RWPE1 (cell line): Measurements from ENCODE around the gene IGFBP1.
"Not testable (repeated sequence)": the region's sequence is repeated elsewhere in the genome, so short reads cannot be mapped to it uniquely, and the experiment has no call there.

ENCODE experiments used
- CTCF ChIA-PET: fragments of 350-600 bp; sonication (Branson Sonifier 250); formaldehyde crosslinking; extraction: SDS; loops from one replicate; lab custom pipeline; 2021; lab: Yijun Ruan, JAX
- POLR2A ChIA-PET: fragments of 400-600 bp; formaldehyde crosslinking; extraction: SDS; loops from one replicate; lab custom pipeline; 2020; ENCODE audit warnings: antibody characterized with exemption; ENCODE audit not compliant: low non-redundant PET; lab: Yijun Ruan, JAX
- DNase-seq: peaks from one replicate; pipeline ENCODE4 v3.0.0; 2012; ENCODE audit warnings: low spot score
- H3K27ac ChIP-seq: fragments of 450-650 bp; 2 replicates; pipeline ENCODE4 v1.5.1; 2017
- TF ChIP-seq, protein P1 (sequence below): fragments of 450-650 bp; conservative IDR thresholded peaks from 2 replicates; pipeline ENCODE4 v1.5.1; 2017; ENCODE audit warnings: low read depth, mild to moderate bottlenecking

IGFBP1 gene

GRCh38 chr7:45927721-45928120, 39.4 kb downstream of the IGFBP1 start:
- POLR2A ChIA-PET = no interaction called here
- H3K27ac ChIP-seq = no peak overlapping the region
- TF ChIP-seq, protein P1, sequence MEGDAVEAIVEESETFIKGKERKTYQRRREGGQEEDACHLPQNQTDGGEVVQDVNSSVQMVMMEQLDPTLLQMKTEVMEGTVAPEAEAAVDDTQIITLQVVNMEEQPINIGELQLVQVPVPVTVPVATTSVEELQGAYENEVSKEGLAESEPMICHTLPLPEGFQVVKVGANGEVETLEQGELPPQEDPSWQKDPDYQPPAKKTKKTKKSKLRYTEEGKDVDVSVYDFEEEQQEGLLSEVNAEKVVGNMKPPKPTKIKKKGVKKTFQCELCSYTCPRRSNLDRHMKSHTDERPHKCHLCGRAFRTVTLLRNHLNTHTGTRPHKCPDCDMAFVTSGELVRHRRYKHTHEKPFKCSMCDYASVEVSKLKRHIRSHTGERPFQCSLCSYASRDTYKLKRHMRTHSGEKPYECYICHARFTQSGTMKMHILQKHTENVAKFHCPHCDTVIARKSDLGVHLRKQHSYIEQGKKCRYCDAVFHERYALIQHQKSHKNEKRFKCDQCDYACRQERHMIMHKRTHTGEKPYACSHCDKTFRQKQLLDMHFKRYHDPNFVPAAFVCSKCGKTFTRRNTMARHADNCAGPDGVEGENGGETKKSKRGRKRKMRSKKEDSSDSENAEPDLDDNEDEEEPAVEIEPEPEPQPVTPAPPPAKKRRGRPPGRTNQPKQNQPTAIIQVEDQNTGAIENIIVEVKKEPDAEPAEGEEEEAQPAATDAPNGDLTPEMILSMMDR = no peak
- CTCF ChIA-PET = no interaction called here
- no peak for DNase-seq

DNA sequence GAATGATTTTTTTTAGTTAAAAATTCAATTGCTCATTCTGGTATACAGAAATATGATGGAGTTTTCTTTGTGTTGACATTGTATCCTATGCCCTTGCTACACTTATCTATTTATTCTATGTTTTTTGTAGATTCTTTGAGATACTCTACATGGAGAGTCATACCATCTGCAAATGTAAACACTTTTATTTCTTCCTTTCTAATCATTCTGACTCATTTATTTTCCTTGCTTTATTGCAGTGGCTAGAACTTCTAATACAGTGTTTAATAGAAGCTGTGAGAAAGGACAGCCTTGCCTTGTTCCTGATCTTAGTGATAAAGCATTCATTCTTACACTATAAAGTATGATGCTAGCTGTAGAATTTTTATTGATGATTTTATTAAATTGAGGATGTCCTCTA, 42.7 kb downstream of the IGFBP1 start:
- no peak for DNase-seq
- TF ChIP-seq, protein P1 = no peak
- CTCF ChIA-PET = no interaction called here
- POLR2A ChIA-PET = no interaction called here
- no peak overlapping the region for H3K27ac ChIP-seq

GRCh38 chr7:45937301-45937700, 49.0 kb downstream of the IGFBP1 start:
- H3K27ac ChIP-seq = no peak overlapping the region
- TF ChIP-seq, protein P1 = no peak
- CTCF ChIA-PET = no interaction called here
- POLR2A ChIA-PET = no interaction called here
- no peak for DNase-seq

GRCh38 chr7:45937862-45938261, 49.6 kb downstream of the IGFBP1 start:
- no peak overlapping the region for H3K27ac ChIP-seq
- ChIA-PET POLR2A (no interaction called here), CTCF (no interaction called here)
- DNase-seq = no peak
- TF ChIP-seq, protein P1 = no peak

GRCh38 chr7:45938626-45939302, 50.5 kb downstream of the IGFBP1 start:
- DNase-seq = no peak
- CTCF ChIA-PET = interaction anchor here (0.6 kb wide), 2 partner anchors 62 to 1362 kb away, joined by 3 read pairs; no protein-coding TSS in a partner anchor
- POLR2A ChIA-PET = no interaction called here
- TF ChIP-seq, protein P1 = no peak
- no peak overlapping the region for H3K27ac ChIP-seq

GRCh38 chr7:45939574-45939973, 51.3 kb downstream of the IGFBP1 start:
- ChIA-PET POLR2A (no interaction called here), CTCF (interaction anchor here (0.6 to 1.2 kb wide), 2 partner anchors 38 to 1363 kb away, joined by 3 read pairs; no protein-coding TSS in a partner anchor)
- no peak overlapping the region for H3K27ac ChIP-seq
- DNase-seq = no peak
- TF ChIP-seq, protein P1 = no peak

DNA sequence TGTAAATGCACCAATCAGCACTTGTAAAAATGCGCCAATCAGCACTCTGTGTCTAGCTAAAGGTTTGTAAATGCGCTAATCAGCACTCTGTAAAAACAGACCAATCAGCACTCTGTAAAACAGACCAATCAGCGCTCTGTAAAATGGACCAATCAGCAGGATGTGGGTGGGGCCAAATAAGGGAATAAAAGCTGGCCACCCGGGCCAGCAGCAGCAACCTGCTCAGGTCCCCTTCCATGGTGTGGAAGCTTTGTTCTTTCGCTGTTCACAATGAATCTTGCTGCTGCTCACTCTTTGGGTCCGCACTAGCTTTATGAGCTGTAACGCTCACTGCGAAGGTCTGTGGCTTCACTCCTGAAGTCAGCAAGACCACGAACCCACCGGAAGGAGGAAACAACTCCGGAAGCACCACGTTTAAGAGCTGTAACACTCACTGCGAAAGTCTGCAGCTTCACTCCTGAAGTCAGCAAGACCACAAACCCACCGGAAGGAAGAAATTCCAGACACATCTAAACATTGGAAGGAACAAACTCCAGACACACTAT, 52.0 kb downstream of the IGFBP1 start:
- H3K27ac ChIP-seq, POLR2A ChIA-PET, DNase-seq: not testable (repeated sequence)
- CTCF ChIA-PET = interaction anchor here (1.2 kb wide), 1 partner anchor 38 kb away, joined by 3 read pairs; no protein-coding TSS in a partner anchor
